ENCODE results near the gene NATD1.

NATD1 gene

GRCh38 chr17:21294321-21295035 is 41.3 kb upstream of the NATD1 start:
- H3K4me3 ChIP-seq (ENCODE audit: low read length) = no peak overlapping the region
- TF ChIP-seq ZNF274 (IDR thresholded peaks at IDR 0.05; ENCODE audit: low read depth, low read length) = no peak

GRCh38 chr17:21293831-21294210 is 40.6 kb upstream of the NATD1 start:
- no peak for TF ChIP-seq ZNF274 (IDR thresholded peaks at IDR 0.05; ENCODE audit: low read depth, low read length)
- H3K4me3 ChIP-seq (ENCODE audit: low read length) = no peak overlapping the region

GRCh38 chr17:21292867-21293830 is 39.9 kb upstream of the NATD1 start:
- H3K4me3 ChIP-seq (ENCODE audit: low read length) = no peak overlapping the region
- TF ChIP-seq ZNF274 (IDR thresholded peaks at IDR 0.05; ENCODE audit: low read depth, low read length) = no peak

GRCh38 chr17:21291862-21292261 is 38.7 kb upstream of the NATD1 start:
- H3K4me3 ChIP-seq (ENCODE audit: low read length) = no peak overlapping the region
- TF ChIP-seq ZNF274 (IDR thresholded peaks at IDR 0.05; ENCODE audit: low read depth, low read length) = no peak

- no peak overlapping the region for H3K4me3 ChIP-seq (ENCODE audit: low read length)
- TF ChIP-seq ZNF274 (IDR thresholded peaks at IDR 0.05; ENCODE audit: low read depth, low read length) = no peak
Observed at GRCh38 chr17:21291357-21291756, 38.1 kb upstream of the NATD1 start.

- H3K4me3 ChIP-seq (ENCODE audit: low read length) = no peak overlapping the region
- no peak for TF ChIP-seq ZNF274 (IDR thresholded peaks at IDR 0.05; ENCODE audit: low read depth, low read length)
Observed at GRCh38 chr17:21289902-21290571, 36.8 kb upstream of the NATD1 start.

- no peak overlapping the region for H3K4me3 ChIP-seq (ENCODE audit: low read length)
- no peak for TF ChIP-seq ZNF274 (IDR thresholded peaks at IDR 0.05; ENCODE audit: low read depth, low read length)
Observed at GRCh38 chr17:21289175-21289901, 36.1 kb upstream of the NATD1 start.

- H3K4me3 ChIP-seq (ENCODE audit: low read length) = peak overlapping the region; percentile 71; the same call in 1 of the 2 replicates
- TF ChIP-seq ZNF274 (IDR thresholded peaks at IDR 0.05; ENCODE audit: low read depth, low read length) = no peak
Observed at GRCh38 chr17:21288571-21289017, 35.4 kb upstream of the NATD1 start.

- H3K4me3 ChIP-seq (ENCODE audit: low read length) = peak overlapping the region; percentile 71; the same call in 1 of the 2 replicates
- TF ChIP-seq ZNF274 (IDR thresholded peaks at IDR 0.05; ENCODE audit: low read depth, low read length) = no peak
Observed at GRCh38 chr17:21287703-21288449, 34.7 kb upstream of the NATD1 start.

GRCh38 chr17:21286909-21287702 is 33.9 kb upstream of the NATD1 start:
- TF ChIP-seq ZNF274 (IDR thresholded peaks at IDR 0.05; ENCODE audit: low read depth, low read length) = no peak
- peak overlapping the region; percentile 71; the same call in 1 of the 2 replicates for H3K4me3 ChIP-seq (ENCODE audit: low read length)

GRCh38 chr17:21286066-21286770 is 33.0 kb upstream of the NATD1 start:
- no peak for TF ChIP-seq ZNF274 (IDR thresholded peaks at IDR 0.05; ENCODE audit: low read depth, low read length)
- H3K4me3 ChIP-seq (ENCODE audit: low read length) = peak overlapping the region; percentile 71

Measured in GM08714 (cell line).